Loucy (cell line): ENCODE measurements around the gene SERPINB4.

Source experiments
- CTCF ChIP-seq: fragments of 200-600 bp; sonication (generic); conservative IDR thresholded peaks from 2 replicates; pipeline ENCODE4 v1.5.1; 2014; ENCODE audit warnings: mild to moderate bottlenecking, antibody characterized with exemption, low read length
- EZH2phosphoT487 ChIP-seq: fragments of 200-600 bp; IDR thresholded peaks from 2 replicates; pipeline ENCODE4 v1.6.1; 2018; ENCODE audit warnings: antibody characterized with exemption, mild to moderate bottlenecking, moderate library complexity, borderline replicate concordance

DNA sequence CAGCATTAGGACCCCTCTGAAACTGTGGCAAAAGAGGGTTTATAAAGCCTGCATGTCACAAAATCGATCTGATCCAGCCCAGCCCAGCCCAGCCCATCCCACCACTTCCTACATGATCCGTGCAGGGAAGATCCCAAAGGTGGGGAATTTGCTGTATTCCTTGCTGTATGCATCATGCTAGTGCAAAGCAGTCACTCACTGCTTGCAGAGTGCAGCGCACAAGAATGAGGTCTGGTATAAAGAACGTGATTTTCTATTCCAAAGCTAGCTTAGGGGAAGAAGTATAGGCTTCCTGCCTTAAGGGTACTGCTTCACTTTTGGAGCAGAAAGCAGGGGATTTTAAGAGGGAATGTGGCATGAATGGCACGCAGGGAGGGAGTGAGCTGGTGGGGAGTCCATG is 39.8 kb upstream of the SERPINB4 start:
- TF ChIP-seq CTCF = no peak
- no peak for TF ChIP-seq EZH2phosphoT487
